Measurements from ENCODE around the gene MCHR1. TPM values are rescaled to one million over a fixed set of nuclear protein-coding genes. Genes with fewer than 3 reads are reported as not detected.

MCHR1 gene
- total RNA-seq, 1 donor from 2014 or later, result not detected

GRCh38 chr22:40727070-40727963 is 48.0 kb downstream of the MCHR1 start:
- Mint-ChIP-seq H3K36me3 (ENCODE audit: low read depth) (peaks cover 9% of the 10 kb centered on the region), H3K4me1 (ENCODE audit: low read depth) (peaks cover 39% of the 10 kb centered on the region), H3K27ac (peak overlapping the region; percentile 72), H3K27me3 (ENCODE audit: insufficient read depth) (no peaks in the 10 kb centered on the region), H3K4me3 (peak overlapping the region; percentile 56), H3K9me3 (no peaks in the 10 kb centered on the region)
- DNase-seq (ENCODE audit: low spot score), result no peak
- intact Hi-C loops (cut with micrococcal nuclease), result no loop called here

DNA sequence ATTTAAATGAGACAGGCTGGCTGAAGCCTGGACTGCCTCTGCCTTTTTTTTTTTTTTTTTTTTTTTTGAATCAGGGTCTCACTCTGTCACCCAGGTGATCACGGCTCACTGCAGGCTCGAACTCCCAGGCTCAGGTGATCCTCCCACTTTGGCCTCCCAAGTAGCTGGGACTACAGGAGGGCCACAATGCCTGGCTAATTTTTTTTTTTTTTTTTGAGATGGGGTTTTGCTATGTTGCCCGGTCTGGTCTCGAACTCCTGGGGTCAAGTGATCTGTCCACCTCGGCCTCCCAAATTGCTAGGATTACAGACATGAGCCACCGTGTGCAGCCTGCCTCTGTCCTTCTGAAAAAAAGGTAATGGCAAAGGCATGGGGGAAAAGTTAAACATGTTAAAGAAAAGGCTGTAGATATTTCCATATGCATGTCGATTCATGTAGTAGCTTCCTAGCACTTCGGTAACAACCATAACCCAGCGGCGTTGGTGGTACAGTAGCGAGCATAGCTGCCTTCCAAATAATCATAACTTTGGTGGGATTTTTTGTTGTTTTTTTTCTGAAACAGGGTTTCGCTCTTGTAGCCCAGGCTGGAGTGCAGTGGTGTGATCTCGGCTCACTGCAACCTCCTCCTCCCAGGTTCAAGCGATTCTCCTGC is 48.8 kb downstream of the MCHR1 start:
- peak overlapping the region; percentile 90 for H3K27ac Mint-ChIP-seq
- H3K9me3 Mint-ChIP-seq, result no peaks in the 10 kb centered on the region
- DNase-seq (ENCODE audit: low spot score), result no peak
- peak overlapping the region; percentile 46 for H3K4me3 Mint-ChIP-seq
- H3K27me3 Mint-ChIP-seq (ENCODE audit: insufficient read depth), result no peaks in the 10 kb centered on the region
- intact Hi-C loops (cut with micrococcal nuclease), result loop anchor here (1.0 to 2.0 kb wide), 2 partner anchors 17 to 45 kb away; no protein-coding TSS in a partner anchor
- peaks cover 9% of the 10 kb centered on the region for H3K36me3 Mint-ChIP-seq (ENCODE audit: low read depth)
- H3K4me1 Mint-ChIP-seq (ENCODE audit: low read depth), result peaks cover 47% of the 10 kb centered on the region

- intact Hi-C loops (cut with micrococcal nuclease), result loop anchor here (1.0 to 2.0 kb wide), 2 partner anchors 17 to 46 kb away; no protein-coding TSS in a partner anchor
- peaks cover 48% of the 10 kb centered on the region for H3K4me1 Mint-ChIP-seq (ENCODE audit: low read depth)
Observed at GRCh38 chr22:40728731-40729189, 49.5 kb downstream of the MCHR1 start.

DNA sequence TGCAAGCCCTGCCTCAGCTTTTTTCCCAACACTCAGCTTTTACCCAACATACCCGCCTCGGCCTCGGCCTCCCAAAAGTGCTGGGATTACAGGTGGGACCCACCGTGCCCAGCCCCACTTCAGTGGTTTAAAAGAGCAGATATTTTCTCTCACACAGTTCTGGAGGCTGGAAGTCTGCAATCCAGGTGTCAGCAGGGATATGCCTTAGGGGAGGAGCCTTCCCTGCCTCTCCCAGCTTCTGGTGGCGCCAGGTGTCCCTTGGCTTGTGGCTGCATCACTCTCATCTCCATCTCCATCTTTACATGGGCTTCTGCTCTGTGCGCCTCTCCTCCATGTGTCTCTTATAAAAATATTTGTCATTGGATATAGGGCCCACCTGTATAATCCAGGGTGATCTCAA is 50.0 kb downstream of the MCHR1 start:
- DNase-seq (ENCODE audit: low spot score), result no peak
- peaks cover 48% of the 10 kb centered on the region for H3K4me1 Mint-ChIP-seq (ENCODE audit: low read depth)
- H3K36me3 Mint-ChIP-seq (ENCODE audit: low read depth), result peaks cover 9% of the 10 kb centered on the region
- H3K4me3 Mint-ChIP-seq, result no peak overlapping the region
- H3K27ac Mint-ChIP-seq, result peak overlapping the region; percentile 34
- intact Hi-C loops (cut with micrococcal nuclease), result loop anchor here (2.0 kb wide), 1 partner anchor 46 kb away; no protein-coding TSS in a partner anchor
- H3K27me3 Mint-ChIP-seq (ENCODE audit: insufficient read depth), result no peaks in the 10 kb centered on the region
- H3K9me3 Mint-ChIP-seq, result no peaks in the 10 kb centered on the region

More at GRCh38 chr22:40728731-40729189, 49.5 kb downstream of the MCHR1 start:
- H3K36me3 Mint-ChIP-seq (ENCODE audit: low read depth), result peaks cover 9% of the 10 kb centered on the region
- peak overlapping the region; percentile 46 for H3K4me3 Mint-ChIP-seq
- peak; percentile 53 for DNase-seq (ENCODE audit: low spot score)
- peak overlapping the region; percentile 90 for H3K27ac Mint-ChIP-seq
- H3K27me3 Mint-ChIP-seq (ENCODE audit: insufficient read depth), result no peaks in the 10 kb centered on the region
- no peaks in the 10 kb centered on the region for H3K9me3 Mint-ChIP-seq

Other genes starting within 250 kb of the MCHR1 start
- gene MRTFA, start 42.8 kb upstream of the MCHR1 start, total RNA-seq, result 47.4 and 47.8 TPM in 2 replicates
- gene SLC25A17, start 139.9 kb downstream of the MCHR1 start, total RNA-seq, result 29.4 and 34.0 TPM in 2 replicates
- 190 and 192 TPM in 2 replicates for gene ST13, start 177.2 kb downstream of the MCHR1 start, total RNA-seq
- gene XPNPEP3, start 177.7 kb downstream of the MCHR1 start, total RNA-seq, result 14.7 and 15.3 TPM in 2 replicates
- not detected in 2 replicates for gene DNAJB7, start 182.6 kb downstream of the MCHR1 start, total RNA-seq

All from activated T-helper 1 cell treated with anti-CD3 and anti-CD28 coated beads, Interleukin-12 subunit alpha, Interleukin-12 subunit beta, Interleukin-2, Interleukin-4 antibody, amounts not matched to agents 30 ng/mL and 10 ng/mL and 1 ng/mL, durations not matched to agents 14 hours and 24 hours and 36 hours (primary cell).